GM19099 (cell line): ENCODE data around the gene CRYGB.

Source experiments
- POLR2A ChIP-seq: IDR thresholded peaks from 3 replicates; pipeline ENCODE4 v1.6.1; 2011; ENCODE audit warnings: low read depth; ENCODE audit not compliant: insufficient read length; ENCODE audit errors: extremely low read depth

Gene CRYGB

DNA sequence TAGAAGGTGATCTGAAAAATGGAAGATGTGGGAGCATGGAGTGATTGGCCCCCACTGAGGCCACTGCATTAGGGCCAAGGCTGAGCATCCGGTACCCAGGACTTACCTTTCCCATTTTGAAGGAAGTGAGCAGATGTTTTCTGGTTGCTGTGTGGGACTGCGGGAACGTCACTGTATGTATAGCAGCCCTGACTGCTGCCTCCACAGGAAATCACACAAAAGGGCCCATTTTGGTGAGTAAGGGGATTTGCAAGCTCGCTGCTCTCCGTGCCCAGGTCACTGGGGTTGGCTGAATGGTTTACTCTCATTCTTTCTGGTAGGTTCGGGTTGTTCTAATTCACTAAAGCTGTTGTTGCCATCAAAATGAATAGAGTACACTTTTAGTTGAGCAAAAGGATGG, at the start of gene CRYGB:
CRYGB (minus strand) TSS at position 153 of the 400 bp plus-strand sequence; CDS start at position 115, 38 bp downstream.
- TF ChIP-seq POLR2A, result no peak

GRCh38 chr2:208195531-208195930, 49.6 kb upstream of the CRYGB start:
- no peak for TF ChIP-seq POLR2A

GRCh38 chr2:208192611-208193236, 46.8 kb upstream of the CRYGB start:
- no peak for TF ChIP-seq POLR2A

DNA sequence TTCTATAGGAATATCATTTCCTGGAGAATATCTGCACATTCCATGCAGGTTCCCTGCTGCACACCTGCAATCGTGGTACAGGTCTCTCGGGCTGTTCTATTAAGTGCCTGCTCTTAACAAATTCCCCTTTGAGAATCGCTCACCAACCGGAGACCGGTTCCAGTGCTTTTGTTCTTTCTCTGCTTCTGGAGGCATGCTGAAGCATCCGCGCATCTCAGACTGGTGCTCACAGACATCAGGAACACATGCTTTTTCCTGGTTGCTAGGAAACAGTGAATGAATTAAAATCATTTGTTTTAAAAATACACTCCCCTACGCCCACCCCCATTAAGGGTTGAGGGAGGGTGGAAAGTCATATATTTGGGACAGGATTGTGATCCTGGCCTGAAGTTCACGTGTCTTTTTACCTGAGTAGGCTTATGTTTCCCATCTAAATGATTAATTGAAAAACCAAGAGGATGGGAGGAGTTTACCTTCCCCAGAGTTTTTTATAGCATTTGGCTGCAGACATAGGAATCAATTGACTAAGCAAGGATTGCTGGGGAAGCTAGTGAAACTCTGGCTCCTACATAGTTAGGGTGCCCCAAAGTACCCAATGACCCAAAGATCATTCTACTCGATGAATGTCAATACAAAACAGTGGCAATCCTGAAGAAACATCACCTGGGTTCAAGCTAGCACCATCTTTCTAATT, 44.0 kb upstream of the CRYGB start, which contains the start of gene C2orf80:
C2orf80 (minus strand) TSS at position 221 of the 694 bp plus-strand sequence. CDS start 3,044 bp downstream, outside the sequence.
- no peak for TF ChIP-seq POLR2A

- TF ChIP-seq POLR2A, result no peak
These were observed 43.3 kb upstream of the CRYGB start for GRCh38 chr2:208189069-208189809.

DNA sequence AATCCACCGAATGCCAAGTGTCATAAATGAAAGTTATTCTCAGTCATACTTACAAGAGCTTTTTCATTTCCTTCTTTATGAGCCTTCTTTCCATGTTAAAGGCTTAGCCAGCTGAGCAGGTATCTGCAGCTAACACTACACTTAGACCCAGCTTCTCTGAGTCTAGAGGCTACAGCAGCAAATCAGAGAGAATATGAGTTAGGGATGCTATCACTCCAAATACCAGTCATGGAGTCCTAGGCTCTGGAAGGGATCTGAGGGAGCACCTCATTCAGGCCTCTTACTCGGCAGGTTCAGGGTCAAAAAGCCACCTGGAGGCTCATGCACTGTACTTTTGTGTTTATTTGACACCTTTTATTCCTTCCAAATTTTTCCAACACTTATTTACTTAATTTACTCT, 40.9 kb upstream of the CRYGB start:
- no peak for TF ChIP-seq POLR2A

- no peak for TF ChIP-seq POLR2A
These were observed 40.5 kb upstream of the CRYGB start for GRCh38 chr2:208186465-208186864.

DNA sequence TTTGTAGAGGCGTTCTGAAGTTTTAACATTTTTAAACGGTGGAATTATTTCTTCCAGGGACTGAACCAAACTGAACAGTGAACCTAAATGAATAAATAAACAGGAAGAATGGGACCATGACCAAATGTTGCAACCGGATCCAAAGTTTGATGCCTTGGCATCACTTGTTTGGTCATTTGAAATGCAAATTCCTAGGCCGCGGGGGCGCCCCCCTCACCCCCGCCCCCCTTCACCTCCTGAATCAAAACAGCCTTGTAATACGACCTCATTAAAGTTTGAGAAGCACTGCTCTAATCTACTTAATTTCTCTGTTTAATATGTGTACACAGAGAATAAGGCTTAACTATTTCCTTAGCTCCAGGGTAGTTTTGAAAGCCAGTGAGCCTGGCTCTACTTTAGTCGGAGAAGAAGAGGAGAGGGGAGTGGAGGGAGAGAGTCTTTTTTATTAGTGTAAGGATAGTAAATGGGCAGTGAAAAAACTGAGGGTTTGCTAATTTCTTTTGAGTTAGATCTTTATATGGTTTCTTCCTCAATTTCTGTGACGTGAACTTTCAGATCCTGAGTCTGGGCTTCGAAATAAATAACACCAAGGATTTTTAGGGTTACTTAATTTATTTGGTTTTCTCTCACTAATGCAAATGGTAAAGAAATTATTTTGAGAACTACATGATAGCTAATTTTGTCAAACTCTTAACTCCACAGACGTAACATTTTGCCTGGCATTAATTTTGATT, 38.2 kb upstream of the CRYGB start:
- TF ChIP-seq POLR2A, result no peak

DNA sequence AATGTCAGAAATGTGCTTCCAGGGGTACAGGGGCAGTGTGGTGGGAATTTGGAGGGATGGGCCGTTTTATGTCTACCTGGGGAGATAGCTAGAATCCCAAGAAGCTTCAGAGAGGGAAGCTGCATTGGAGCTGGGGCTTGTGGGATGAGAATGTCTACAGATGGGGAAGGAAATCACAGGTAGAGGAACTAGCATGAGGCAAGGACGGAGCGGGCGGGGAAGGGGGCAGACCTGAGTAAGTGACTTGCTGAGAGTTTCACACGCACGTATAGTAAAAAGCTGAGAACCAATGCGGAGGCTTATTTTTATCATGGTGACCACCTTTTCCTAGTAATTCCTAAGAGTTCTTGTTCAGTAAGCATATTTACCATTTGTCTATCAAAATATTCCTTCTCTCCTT, 37.6 kb upstream of the CRYGB start:
- TF ChIP-seq POLR2A, result no peak

DNA sequence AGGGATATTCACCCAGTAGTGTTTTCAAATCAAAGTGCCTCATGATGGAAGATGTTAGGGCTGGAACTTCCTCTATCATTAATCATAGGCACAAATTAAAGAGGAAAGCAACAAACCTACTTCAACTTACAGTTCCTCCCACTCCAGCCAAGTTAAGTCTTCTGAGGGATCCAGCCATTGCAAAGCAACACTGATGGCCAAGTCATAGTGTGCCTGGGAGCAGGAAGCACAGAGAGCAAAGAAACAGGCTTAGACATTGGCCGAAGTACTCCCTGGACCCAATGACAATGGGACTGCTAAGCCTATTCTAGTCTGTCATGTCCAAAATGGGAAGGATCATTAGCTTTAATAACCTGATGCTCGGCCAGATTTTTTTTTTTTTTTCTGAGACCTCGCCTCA, 36.9 kb upstream of the CRYGB start:
- no peak for TF ChIP-seq POLR2A

- no peak for TF ChIP-seq POLR2A
These were observed 33.2 kb upstream of the CRYGB start for GRCh38 chr2:208179028-208179609.

- no peak for TF ChIP-seq POLR2A
These were observed 29.8 kb upstream of the CRYGB start for GRCh38 chr2:208175840-208176153.

- no peak for TF ChIP-seq POLR2A
These were observed 29.3 kb upstream of the CRYGB start for GRCh38 chr2:208175069-208175839.

- TF ChIP-seq POLR2A, result no peak
These were observed 28.2 kb upstream of the CRYGB start for GRCh38 chr2:208174144-208174543.
